ENCODE data around the gene OR2Y1.

OR2Y1 gene

GRCh38 chr5:180699042-180699441 lies 40.8 kb downstream of the OR2Y1 start:
- Histone ChIP-seq H3K36me3 (ENCODE audit: control insufficient read depth in 1 of 2, insufficient read depth in 2 of 2, low read length in 2 of 2) (no peaks in the 10 kb centered on the region), H3K4ac (ENCODE audit: low read depth, low read length) (no peak overlapping the region), H3K9me3 (ENCODE audit: insufficient read depth, low read depth, low read length) (no peaks in the 10 kb centered on the region), H3K27me3 (ENCODE audit: insufficient read depth, low read length) (no peaks in the 10 kb centered on the region), H3K4me3 (ENCODE audit: low read depth, low read length) (no peak overlapping the region), H3K4me1 (ENCODE audit: control insufficient read depth in 1 of 2, insufficient read depth in 2 of 2, low read length in 2 of 2) (no peaks in the 10 kb centered on the region), H4K91ac (ENCODE audit: low read depth, low read length) (no peak overlapping the region), H2BK5ac (ENCODE audit: low read depth, low read length, poor library complexity) (no peak overlapping the region), H2BK120ac (ENCODE audit: insufficient read depth, low read length, poor library complexity) (no peak overlapping the region), H4K12ac (ENCODE audit: low read depth, low read length) (no peak overlapping the region), H3K4me2 (ENCODE audit: low read length) (no peak overlapping the region), H3K27ac (ENCODE audit: low read depth, low read length) (no peak overlapping the region), H3K14ac (ENCODE audit: low read length) (no peak overlapping the region), H3K79me2 (ENCODE audit: control insufficient read depth, insufficient read depth, low read length, poor library complexity) (no peaks in the 10 kb centered on the region), H3K18ac (ENCODE audit: low read length) (no peak overlapping the region), H2AK5ac (ENCODE audit: low read length) (no peak overlapping the region), H3K79me1 (ENCODE audit: low read length) (no peaks in the 10 kb centered on the region), H2AFZ (ENCODE audit: insufficient read depth, low read length, poor library complexity) (no peak overlapping the region), H2BK12ac (ENCODE audit: low read length) (no peak overlapping the region), H3K23ac (ENCODE audit: low read length) (no peak overlapping the region), H4K8ac (ENCODE audit: low read depth, low read length) (no peak overlapping the region), H3K9ac (ENCODE audit: low read length) (no peak overlapping the region)
- WGBS (ENCODE audit: extremely low coverage, insufficient coverage, insufficient read length), result no CpG with 5 or more reads among the region's 1 CpG
- peak in 1 of 2 donors; percentile 33 for DNase-seq

GRCh38 chr5:180696116-180696515 lies 43.7 kb downstream of the OR2Y1 start:
- Histone ChIP-seq H2AK5ac (ENCODE audit: low read length) (no peak overlapping the region), H3K9ac (ENCODE audit: low read length) (no peak overlapping the region), H3K27me3 (ENCODE audit: insufficient read depth, low read length) (no peaks in the 10 kb centered on the region), H3K4me1 (ENCODE audit: control insufficient read depth in 1 of 2, insufficient read depth in 2 of 2, low read length in 2 of 2) (no peaks in the 10 kb centered on the region), H3K23ac (ENCODE audit: low read length) (no peak overlapping the region), H3K27ac (ENCODE audit: low read depth, low read length) (no peak overlapping the region), H3K36me3 (ENCODE audit: control insufficient read depth in 1 of 2, insufficient read depth in 2 of 2, low read length in 2 of 2) (no peaks in the 10 kb centered on the region), H3K18ac (ENCODE audit: low read length) (no peak overlapping the region), H4K12ac (ENCODE audit: low read depth, low read length) (no peak overlapping the region), H3K4me3 (ENCODE audit: low read depth, low read length) (no peak overlapping the region), H3K4ac (ENCODE audit: low read depth, low read length) (no peak overlapping the region), H4K8ac (ENCODE audit: low read depth, low read length) (no peak overlapping the region), H3K14ac (ENCODE audit: low read length) (no peak overlapping the region), H3K4me2 (ENCODE audit: low read length) (no peak overlapping the region), H2BK12ac (ENCODE audit: low read length) (no peak overlapping the region), H2AFZ (ENCODE audit: insufficient read depth, low read length, poor library complexity) (no peak overlapping the region), H4K91ac (ENCODE audit: low read depth, low read length) (no peak overlapping the region), H3K9me3 (ENCODE audit: insufficient read depth, low read depth, low read length) (peaks cover 2% of the 10 kb centered on the region), H2BK120ac (ENCODE audit: insufficient read depth, low read length, poor library complexity) (no peak overlapping the region), H3K79me1 (ENCODE audit: low read length) (no peaks in the 10 kb centered on the region), H2BK5ac (ENCODE audit: low read depth, low read length, poor library complexity) (no peak overlapping the region), H3K79me2 (ENCODE audit: control insufficient read depth, insufficient read depth, low read length, poor library complexity) (no peaks in the 10 kb centered on the region)
- DNase-seq, result peak; percentile 65 to 91
- no CpG with 5 or more reads among the region's 1 CpG for WGBS (ENCODE audit: extremely low coverage, insufficient coverage, insufficient read length)

- Histone ChIP-seq H3K36me3 (ENCODE audit: control insufficient read depth in 1 of 2, insufficient read depth in 2 of 2, low read length in 2 of 2) (no peaks in the 10 kb centered on the region), H3K79me2 (ENCODE audit: control insufficient read depth, insufficient read depth, low read length, poor library complexity) (no peaks in the 10 kb centered on the region), H4K91ac (ENCODE audit: low read depth, low read length) (no peak overlapping the region), H3K18ac (ENCODE audit: low read length) (no peak overlapping the region), H2BK120ac (ENCODE audit: insufficient read depth, low read length, poor library complexity) (no peak overlapping the region), H2BK12ac (ENCODE audit: low read length) (no peak overlapping the region), H3K4me1 (ENCODE audit: control insufficient read depth in 1 of 2, insufficient read depth in 2 of 2, low read length in 2 of 2) (no peaks in the 10 kb centered on the region), H3K27me3 (ENCODE audit: insufficient read depth, low read length) (no peaks in the 10 kb centered on the region), H3K23ac (ENCODE audit: low read length) (no peak overlapping the region), H3K79me1 (ENCODE audit: low read length) (no peaks in the 10 kb centered on the region), H3K9me3 (ENCODE audit: insufficient read depth, low read depth, low read length) (peaks cover 2% of the 10 kb centered on the region), H2AK5ac (ENCODE audit: low read length) (no peak overlapping the region), H4K12ac (ENCODE audit: low read depth, low read length) (no peak overlapping the region), H2BK5ac (ENCODE audit: low read depth, low read length, poor library complexity) (no peak overlapping the region), H3K27ac (ENCODE audit: low read depth, low read length) (no peak overlapping the region), H3K4me2 (ENCODE audit: low read length) (no peak overlapping the region), H3K4me3 (ENCODE audit: low read depth, low read length) (no peak overlapping the region), H3K9ac (ENCODE audit: low read length) (no peak overlapping the region), H4K8ac (ENCODE audit: low read depth, low read length) (no peak overlapping the region), H2AFZ (ENCODE audit: insufficient read depth, low read length, poor library complexity) (no peak overlapping the region), H3K4ac (ENCODE audit: low read depth, low read length) (no peak overlapping the region), H3K14ac (ENCODE audit: low read length) (no peak overlapping the region)
- WGBS (ENCODE audit: extremely low coverage, insufficient coverage, insufficient read length), result no CpG with 5 or more reads among the region's 3 CpGs
- DNase-seq, result peak in 1 of 2 donors; percentile 84
Observed at GRCh38 chr5:180692429-180692828, 47.4 kb downstream of the OR2Y1 start.

GRCh38 chr5:180691046-180691445 lies 48.8 kb downstream of the OR2Y1 start:
- Histone ChIP-seq H2BK5ac (ENCODE audit: low read depth, low read length, poor library complexity) (no peak overlapping the region), H3K79me1 (ENCODE audit: low read length) (no peaks in the 10 kb centered on the region), H3K27me3 (ENCODE audit: insufficient read depth, low read length) (no peaks in the 10 kb centered on the region), H3K23ac (ENCODE audit: low read length) (no peak overlapping the region), H2AK5ac (ENCODE audit: low read length) (no peak overlapping the region), H3K4ac (ENCODE audit: low read depth, low read length) (no peak overlapping the region), H4K12ac (ENCODE audit: low read depth, low read length) (no peak overlapping the region), H2BK12ac (ENCODE audit: low read length) (no peak overlapping the region), H3K4me1 (ENCODE audit: control insufficient read depth in 1 of 2, insufficient read depth in 2 of 2, low read length in 2 of 2) (no peaks in the 10 kb centered on the region), H4K91ac (ENCODE audit: low read depth, low read length) (no peak overlapping the region), H3K14ac (ENCODE audit: low read length) (no peak overlapping the region), H3K36me3 (ENCODE audit: control insufficient read depth in 1 of 2, insufficient read depth in 2 of 2, low read length in 2 of 2) (no peaks in the 10 kb centered on the region), H3K79me2 (ENCODE audit: control insufficient read depth, insufficient read depth, low read length, poor library complexity) (no peaks in the 10 kb centered on the region), H3K18ac (ENCODE audit: low read length) (no peak overlapping the region), H2AFZ (ENCODE audit: insufficient read depth, low read length, poor library complexity) (no peak overlapping the region), H3K4me3 (ENCODE audit: low read depth, low read length) (no peak overlapping the region), H3K9me3 (ENCODE audit: insufficient read depth, low read depth, low read length) (peaks cover 2% of the 10 kb centered on the region), H4K8ac (ENCODE audit: low read depth, low read length) (no peak overlapping the region), H3K27ac (ENCODE audit: low read depth, low read length) (no peak overlapping the region), H3K9ac (ENCODE audit: low read length) (no peak overlapping the region), H3K4me2 (ENCODE audit: low read length) (no peak overlapping the region), H2BK120ac (ENCODE audit: insufficient read depth, low read length, poor library complexity) (no peak overlapping the region)
- DNase-seq, result no peak
- WGBS (ENCODE audit: extremely low coverage, insufficient coverage, insufficient read length), result no CpG with 5 or more reads among the region's 6 CpGs

Data from trophoblast cell (in vitro differentiated cells and primary cell).